ENCODE data around the gene ERCC6.

- TF ChIP-seq, protein P1, sequence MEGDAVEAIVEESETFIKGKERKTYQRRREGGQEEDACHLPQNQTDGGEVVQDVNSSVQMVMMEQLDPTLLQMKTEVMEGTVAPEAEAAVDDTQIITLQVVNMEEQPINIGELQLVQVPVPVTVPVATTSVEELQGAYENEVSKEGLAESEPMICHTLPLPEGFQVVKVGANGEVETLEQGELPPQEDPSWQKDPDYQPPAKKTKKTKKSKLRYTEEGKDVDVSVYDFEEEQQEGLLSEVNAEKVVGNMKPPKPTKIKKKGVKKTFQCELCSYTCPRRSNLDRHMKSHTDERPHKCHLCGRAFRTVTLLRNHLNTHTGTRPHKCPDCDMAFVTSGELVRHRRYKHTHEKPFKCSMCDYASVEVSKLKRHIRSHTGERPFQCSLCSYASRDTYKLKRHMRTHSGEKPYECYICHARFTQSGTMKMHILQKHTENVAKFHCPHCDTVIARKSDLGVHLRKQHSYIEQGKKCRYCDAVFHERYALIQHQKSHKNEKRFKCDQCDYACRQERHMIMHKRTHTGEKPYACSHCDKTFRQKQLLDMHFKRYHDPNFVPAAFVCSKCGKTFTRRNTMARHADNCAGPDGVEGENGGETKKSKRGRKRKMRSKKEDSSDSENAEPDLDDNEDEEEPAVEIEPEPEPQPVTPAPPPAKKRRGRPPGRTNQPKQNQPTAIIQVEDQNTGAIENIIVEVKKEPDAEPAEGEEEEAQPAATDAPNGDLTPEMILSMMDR (IDR thresholded peaks at IDR 0.05), result no peak
- no peak for TF ChIP-seq POLR2A (IDR thresholded peaks at IDR 0.05)
These were observed 50.7 kb downstream of the ERCC6 start for GRCh38 chr10:49488056-49488717.
